Adrenal gland (tissue), 5 donors: ENCODE data around the gene ABCC2.

Experiments
- POLR2A ChIP-seq, 2 donors: fragments of 450-650 bp; IDR thresholded peaks; one replicate each; pipeline ENCODE4 v1.6.1; 2017; ENCODE audit warnings: antibody characterized with exemption in 2 of 2, mild to moderate bottlenecking in 2 of 2, moderate library complexity in 1 of 2
- TF ChIP-seq, protein P1 (sequence below), 6 experiments: fragments of 450-650 bp in 4 of 6; fragments of 200-600 bp in 2 of 6; sonication (generic) in 1 of 6; IDR thresholded peaks; 1 replicate in 5 of 6; 2 replicates in 1 of 6; pipeline versions ENCODE4 v1.5.1 to v1.8.0; 2016 to 2021; ENCODE audit warnings: antibody characterized with exemption in 6 of 6, mild to moderate bottlenecking in 2 of 6, moderate library complexity in 1 of 6
- donor health status: DM: no; HTN: no; CAD: no.

DNA sequence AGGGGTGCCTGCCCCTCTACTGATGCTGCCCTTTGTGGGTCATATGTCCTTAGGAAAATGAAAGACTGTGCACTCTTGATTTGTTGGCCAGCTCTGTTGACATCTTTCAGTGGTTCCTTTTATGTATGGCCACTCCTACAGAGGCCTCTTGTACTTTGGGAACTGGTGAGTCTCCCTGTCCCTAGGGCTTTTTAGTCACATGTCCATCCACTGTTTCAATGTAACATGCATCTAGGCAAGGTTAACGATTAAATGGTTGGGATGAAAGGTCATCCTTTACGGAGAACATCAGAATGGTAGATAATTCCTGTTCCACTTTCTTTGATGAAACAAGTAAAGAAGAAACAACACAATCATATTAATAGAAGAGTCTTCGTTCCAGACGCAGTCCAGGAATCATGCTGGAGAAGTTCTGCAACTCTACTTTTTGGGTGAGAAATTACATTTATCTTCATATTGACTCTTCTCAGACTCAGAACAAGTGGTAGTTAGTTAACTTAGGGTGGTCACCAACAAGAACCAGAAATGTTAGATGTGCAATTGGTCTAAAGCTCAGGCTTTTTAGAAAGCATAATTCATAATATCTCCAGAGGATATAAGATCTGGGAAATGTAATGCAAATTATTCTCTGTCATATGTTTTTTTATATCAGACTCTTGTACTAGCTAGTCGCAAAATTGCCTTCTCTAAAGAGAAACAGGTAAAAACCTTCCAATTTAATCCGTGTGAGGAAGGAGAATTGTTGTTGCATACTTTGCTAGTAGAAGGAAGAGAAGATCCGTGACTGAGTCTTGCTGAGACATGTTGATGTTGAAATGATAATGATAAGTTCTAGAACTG is at the start of gene ABCC2:
- TF ChIP-seq, protein P1, sequence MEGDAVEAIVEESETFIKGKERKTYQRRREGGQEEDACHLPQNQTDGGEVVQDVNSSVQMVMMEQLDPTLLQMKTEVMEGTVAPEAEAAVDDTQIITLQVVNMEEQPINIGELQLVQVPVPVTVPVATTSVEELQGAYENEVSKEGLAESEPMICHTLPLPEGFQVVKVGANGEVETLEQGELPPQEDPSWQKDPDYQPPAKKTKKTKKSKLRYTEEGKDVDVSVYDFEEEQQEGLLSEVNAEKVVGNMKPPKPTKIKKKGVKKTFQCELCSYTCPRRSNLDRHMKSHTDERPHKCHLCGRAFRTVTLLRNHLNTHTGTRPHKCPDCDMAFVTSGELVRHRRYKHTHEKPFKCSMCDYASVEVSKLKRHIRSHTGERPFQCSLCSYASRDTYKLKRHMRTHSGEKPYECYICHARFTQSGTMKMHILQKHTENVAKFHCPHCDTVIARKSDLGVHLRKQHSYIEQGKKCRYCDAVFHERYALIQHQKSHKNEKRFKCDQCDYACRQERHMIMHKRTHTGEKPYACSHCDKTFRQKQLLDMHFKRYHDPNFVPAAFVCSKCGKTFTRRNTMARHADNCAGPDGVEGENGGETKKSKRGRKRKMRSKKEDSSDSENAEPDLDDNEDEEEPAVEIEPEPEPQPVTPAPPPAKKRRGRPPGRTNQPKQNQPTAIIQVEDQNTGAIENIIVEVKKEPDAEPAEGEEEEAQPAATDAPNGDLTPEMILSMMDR (IDR thresholded peaks at IDR 0.05): no peak
- TF ChIP-seq POLR2A (IDR thresholded peaks at IDR 0.05): no peak
